Fibroblast of villous mesenchyme (primary cell): ENCODE measurements around the gene SLC38A1. TPM values are rescaled to one million over a fixed set of nuclear protein-coding genes. Genes with fewer than 3 reads are reported as not detected.

ENCODE experiments used
- DNase-seq: peaks from one replicate; pipeline ENCODE4 v3.0.0-alpha.2; 2010; ENCODE audit warnings: low read depth
- H3K4me3 ChIP-seq: 2 replicates; pipeline ENCODE4 v1.5.1; 2011; ENCODE audit warnings: low read depth, mild to moderate bottlenecking, low read length
- total RNA-seq: library from RNA; depleted of rRNA; stranded (reverse); fragments of >200 nt; gene quantifications from 2 replicates; pipeline ENCODE4 v1.2.3, GENCODE V29; 2012
- TF ChIP-seq, protein P1 (sequence below): IDR thresholded peaks from 2 replicates; pipeline ENCODE4 v1.5.1; 2012; ENCODE audit warnings: low read depth, mild to moderate bottlenecking, low read length; ENCODE audit not compliant: insufficient read depth

Gene SLC38A1
- total RNA-seq, 1 donor: 149 TPM

DNA sequence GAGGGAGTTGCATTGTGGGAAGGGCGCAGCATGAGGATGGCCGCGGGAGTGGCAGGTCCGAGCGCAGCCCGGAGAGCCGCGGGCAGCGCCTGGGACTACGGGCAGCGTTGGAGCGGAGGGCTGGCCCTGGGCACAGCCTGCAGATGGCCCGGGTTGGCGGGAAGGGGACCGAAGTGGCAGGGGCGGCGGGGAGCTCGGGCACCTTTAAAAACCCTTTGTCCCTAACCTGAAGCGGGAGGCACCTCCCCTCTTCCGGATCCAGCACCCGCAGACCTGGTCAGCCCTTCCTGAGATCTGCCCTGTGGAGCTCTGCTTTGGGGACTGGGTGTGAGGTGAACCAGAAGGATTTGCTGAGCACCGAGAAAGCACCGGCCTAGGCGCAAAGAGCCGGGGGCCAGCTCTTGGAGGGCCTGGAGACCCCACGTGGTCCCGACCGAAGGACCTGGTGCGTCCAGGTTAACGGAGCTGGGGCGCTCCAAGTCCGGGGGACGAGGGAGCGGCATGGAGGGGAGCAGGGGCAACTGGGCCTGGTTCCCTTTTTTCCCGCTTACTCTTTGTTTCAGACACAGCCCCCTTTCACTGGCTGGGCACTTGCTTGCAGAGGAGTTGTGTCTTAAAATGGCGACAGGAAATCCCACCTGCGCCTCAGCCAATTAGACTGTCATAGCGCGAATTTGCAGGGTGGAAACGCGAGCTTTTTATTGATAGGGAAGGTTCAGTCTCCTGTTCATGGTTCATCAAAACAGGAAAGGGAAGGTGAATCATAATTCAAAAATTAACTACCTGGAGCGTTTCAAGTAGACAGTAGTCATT, 792 bp upstream of the SLC38A1 start:
- TF ChIP-seq, protein P1, sequence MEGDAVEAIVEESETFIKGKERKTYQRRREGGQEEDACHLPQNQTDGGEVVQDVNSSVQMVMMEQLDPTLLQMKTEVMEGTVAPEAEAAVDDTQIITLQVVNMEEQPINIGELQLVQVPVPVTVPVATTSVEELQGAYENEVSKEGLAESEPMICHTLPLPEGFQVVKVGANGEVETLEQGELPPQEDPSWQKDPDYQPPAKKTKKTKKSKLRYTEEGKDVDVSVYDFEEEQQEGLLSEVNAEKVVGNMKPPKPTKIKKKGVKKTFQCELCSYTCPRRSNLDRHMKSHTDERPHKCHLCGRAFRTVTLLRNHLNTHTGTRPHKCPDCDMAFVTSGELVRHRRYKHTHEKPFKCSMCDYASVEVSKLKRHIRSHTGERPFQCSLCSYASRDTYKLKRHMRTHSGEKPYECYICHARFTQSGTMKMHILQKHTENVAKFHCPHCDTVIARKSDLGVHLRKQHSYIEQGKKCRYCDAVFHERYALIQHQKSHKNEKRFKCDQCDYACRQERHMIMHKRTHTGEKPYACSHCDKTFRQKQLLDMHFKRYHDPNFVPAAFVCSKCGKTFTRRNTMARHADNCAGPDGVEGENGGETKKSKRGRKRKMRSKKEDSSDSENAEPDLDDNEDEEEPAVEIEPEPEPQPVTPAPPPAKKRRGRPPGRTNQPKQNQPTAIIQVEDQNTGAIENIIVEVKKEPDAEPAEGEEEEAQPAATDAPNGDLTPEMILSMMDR: no peak
- DNase-seq: no peak
- H3K4me3 ChIP-seq: peak overlapping the region; percentile 73

DNA sequence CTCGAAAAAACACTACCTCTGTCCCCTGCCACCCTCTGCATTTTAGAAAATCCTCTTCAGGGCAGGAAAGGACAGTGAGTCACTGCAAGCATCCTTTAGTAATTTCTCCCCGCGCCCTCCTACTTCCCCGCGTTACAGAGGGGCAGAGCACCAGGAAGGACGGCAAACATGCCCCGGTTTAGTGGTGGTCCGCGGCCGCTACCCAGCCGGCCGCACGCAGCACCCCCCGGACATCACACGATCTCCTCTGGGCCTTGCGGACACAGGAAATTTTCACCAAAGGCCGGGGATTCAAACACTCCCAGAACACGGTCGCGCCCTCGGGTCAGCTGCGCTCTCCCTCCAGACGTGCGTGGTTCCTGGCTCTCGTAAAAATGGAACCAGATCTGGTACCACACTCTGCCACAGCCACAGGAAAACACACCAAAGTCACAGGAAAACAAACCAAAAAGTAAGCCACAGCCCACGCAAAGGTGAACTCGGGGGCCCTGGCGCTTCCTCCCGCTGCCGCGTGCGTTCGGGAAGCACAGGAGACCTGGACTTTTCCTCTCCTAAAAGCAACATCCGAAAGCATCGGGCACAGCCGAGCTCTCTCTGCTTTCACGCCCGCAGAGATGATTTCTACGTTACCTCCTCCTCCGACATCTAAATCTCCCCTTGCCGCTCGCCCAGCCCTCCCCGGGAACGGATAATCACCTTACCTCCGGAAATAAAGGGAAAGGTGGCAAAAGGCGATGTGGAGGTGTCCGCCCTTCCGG, 839 bp downstream of the SLC38A1 start:
- H3K4me3 ChIP-seq: peak overlapping the region; percentile 73
- DNase-seq: peak; percentile 38
- TF ChIP-seq, protein P1: no peak

DNA sequence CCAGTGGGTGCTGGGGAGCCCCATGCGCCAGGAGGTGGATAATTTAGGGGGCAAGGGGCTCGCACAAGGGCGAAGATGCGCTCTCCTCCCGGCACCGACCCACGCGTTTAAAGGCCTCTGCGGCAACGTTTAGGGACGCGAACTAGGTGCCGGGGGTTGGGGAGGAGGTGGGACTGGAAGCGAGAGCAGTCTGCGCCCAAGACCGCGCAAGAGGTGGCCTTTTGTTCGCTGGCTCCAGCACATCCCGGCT, 1.3 kb downstream of the SLC38A1 start:
- TF ChIP-seq, protein P1: no peak
- peak overlapping the region; percentile 73 for H3K4me3 ChIP-seq
- no peak for DNase-seq

GRCh38 chr12:46266869-46267574, 1.8 kb downstream of the SLC38A1 start:
- DNase-seq: peak; percentile 59
- TF ChIP-seq, protein P1: no peak
- peak overlapping the region; percentile 73 for H3K4me3 ChIP-seq

DNA sequence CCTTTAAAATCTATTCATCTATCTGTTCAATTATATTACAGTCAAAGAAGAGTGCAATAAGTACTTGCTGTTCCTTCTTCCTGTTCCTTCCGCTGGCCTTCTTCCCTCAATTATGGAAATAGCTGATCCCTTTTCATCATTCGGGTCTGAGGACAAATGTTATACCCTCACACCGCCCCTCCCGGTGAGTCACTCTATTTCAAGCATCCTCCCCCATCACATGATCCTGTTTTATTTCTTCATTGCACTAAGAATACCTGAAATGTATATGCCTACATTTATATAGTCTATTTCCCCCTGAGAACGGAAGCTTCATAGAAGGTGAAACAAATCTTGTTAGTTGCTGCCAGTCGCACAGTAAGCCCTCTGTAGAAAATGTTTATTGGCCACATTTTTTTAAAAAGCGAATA, 2.5 kb downstream of the SLC38A1 start:
- DNase-seq: peak; percentile 55
- TF ChIP-seq, protein P1: no peak
- peak overlapping the region; percentile 73 for H3K4me3 ChIP-seq

- no peak for DNase-seq
- TF ChIP-seq, protein P1: no peak
- H3K4me3 ChIP-seq: no peak overlapping the region
Measured at GRCh38 chr12:46265734-46266133, 3.1 kb downstream of the SLC38A1 start.
